Keratinocyte (primary cell): ENCODE measurements around the gene CDH13. TPM values are rescaled to one million over a fixed set of nuclear protein-coding genes. Genes with fewer than 3 reads are reported as not detected.

Experiments
- DNase-seq: peaks from one replicate; pipeline ENCODE4 v3.0.0-alpha.2; 2011; ENCODE audit warnings: low read depth, missing footprints, low spot score
- FAIRE-seq: peaks from 2 replicates; lab custom pipeline; 2011; peaks lifted over from hg19 to GRCh38; lab: Jason Lieb, UNC
- H2AFZ ChIP-seq: 2 replicates; pipeline ENCODE4 v1.6.0; 2012; ENCODE audit warnings: low read length, control low read depth, inconsistent platforms; ENCODE audit not compliant: control insufficient read depth
- H3K27ac ChIP-seq: 2 replicates; pipeline ENCODE4 v1.5.1; 2011; ENCODE audit warnings: low read length; ENCODE audit not compliant: control insufficient read depth, insufficient read depth
- H3K27me3 ChIP-seq: 3 replicates; pipeline ENCODE4 v1.6.0; 2011; ENCODE audit warnings: low read length; ENCODE audit not compliant: control insufficient read depth, insufficient read depth; ENCODE audit errors: extremely low read depth
- H3K36me3 ChIP-seq, 2 experiments: 2 replicates in 1 of 2; 3 replicates in 1 of 2; pipeline ENCODE4 v1.5.1; 2011; ENCODE audit warnings: low read length in 2 of 2, mild to moderate bottlenecking in 1 of 2; ENCODE audit not compliant: control insufficient read depth in 2 of 2, insufficient read depth in 2 of 2; ENCODE audit errors: extremely low read depth in 1 of 2
- H3K4me1 ChIP-seq: 3 replicates; pipeline ENCODE4 v1.5.1; 2011; ENCODE audit warnings: low read length; ENCODE audit not compliant: control insufficient read depth, insufficient read depth; ENCODE audit errors: extremely low read depth
- H3K4me2 ChIP-seq: 3 replicates; pipeline ENCODE4 v1.6.0; 2011; ENCODE audit warnings: low read depth, low read length; ENCODE audit not compliant: control insufficient read depth, insufficient read depth; ENCODE audit errors: extremely low read depth
- H3K4me3 ChIP-seq, 3 experiments: fragments of 200-600 bp in 1 of 3; sonication (generic) in 1 of 3; 2 replicates in 2 of 3; 3 replicates in 1 of 3; pipeline ENCODE4 v1.5.1; 2011 to 2016; ENCODE audit warnings: low read length in 3 of 3, mild to moderate bottlenecking in 3 of 3, control low read depth in 2 of 3, inconsistent platforms in 1 of 3, low read depth in 1 of 3, mixed read lengths in 1 of 3, mixed run types in 1 of 3, moderate library complexity in 1 of 3; ENCODE audit not compliant: control insufficient read depth in 2 of 3, insufficient read depth in 2 of 3; ENCODE audit errors: extremely low read depth in 1 of 3
- H3K79me2 ChIP-seq: 2 replicates; pipeline ENCODE4 v1.6.0; 2012; ENCODE audit warnings: low read length; ENCODE audit not compliant: control insufficient read depth, insufficient read depth
- H3K9ac ChIP-seq: 3 replicates; pipeline ENCODE4 v1.6.0; 2011; ENCODE audit warnings: low read length; ENCODE audit not compliant: control insufficient read depth, insufficient read depth; ENCODE audit errors: extremely low read depth
- H3K9me1 ChIP-seq: 3 replicates; pipeline ENCODE4 v1.6.0; 2011; ENCODE audit warnings: low read length; ENCODE audit not compliant: control insufficient read depth, insufficient read depth; ENCODE audit errors: extremely low read depth
- H3K9me3 ChIP-seq: 2 replicates; pipeline ENCODE4 v1.5.1; 2012; ENCODE audit warnings: low read depth, low read length; ENCODE audit not compliant: control insufficient read depth
- H4K20me1 ChIP-seq: 3 replicates; pipeline ENCODE4 v1.6.0; 2011; ENCODE audit warnings: low read length; ENCODE audit not compliant: control insufficient read depth, insufficient read depth; ENCODE audit errors: extremely low read depth
- CTCF ChIP-seq, 3 experiments: IDR thresholded peaks in 1 of 3; conservative IDR thresholded peaks in 1 of 3; optimal IDR thresholded peaks in 1 of 3; 2 replicates in 2 of 3; 3 replicates in 1 of 3; pipeline versions ENCODE3 to v1.5.1; 2011; ENCODE audit warnings: low read length in 3 of 3, mild to moderate bottlenecking in 3 of 3, moderate library complexity in 2 of 3, control low read depth in 1 of 3, inconsistent platforms in 1 of 3; ENCODE audit not compliant: insufficient read depth in 2 of 3; ENCODE audit errors: extremely low read depth in 1 of 3
- EZH2 ChIP-seq: IDR thresholded peaks from one replicate; pipeline ENCODE4 v1.6.1; 2012; ENCODE audit warnings: inconsistent platforms, mild to moderate bottlenecking, low read length, moderate library complexity
- dilution Hi-C: fragments of 300-500 bp; cut with MboI; formaldehyde crosslinking; loops from one replicate; pipeline ENCODE4 v1.7.0; 2020; ENCODE audit warnings: low sequenced_read_pairs; ENCODE audit not compliant: extremely low pct_ligation_motif_present
- polyA plus RNA-seq, 5 experiments: library from polyadenylated mRNA; depleted of rRNA in 3 of 5; stranded (reverse) in 3 of 5; stranded (forward) in 1 of 5; unstranded in 1 of 5; fragments of >200 nt; gene quantifications; 1 replicate in 1 of 5; 2 replicates in 3 of 5; 3 replicates in 1 of 5; pipeline versions ENCODE4 v1.2.1 to v1.2.3, GENCODE V29; 2011 to 2012; ENCODE audit warnings: missing spikeins in 2 of 5, low read depth in 1 of 5, low replicate concordance in 1 of 5

The CDH13 gene
- polyA plus RNA-seq, 1 donor (not counting 4 experiments of a cell fraction or from before 2014, with no cell fraction given), result 111 TPM

DNA sequence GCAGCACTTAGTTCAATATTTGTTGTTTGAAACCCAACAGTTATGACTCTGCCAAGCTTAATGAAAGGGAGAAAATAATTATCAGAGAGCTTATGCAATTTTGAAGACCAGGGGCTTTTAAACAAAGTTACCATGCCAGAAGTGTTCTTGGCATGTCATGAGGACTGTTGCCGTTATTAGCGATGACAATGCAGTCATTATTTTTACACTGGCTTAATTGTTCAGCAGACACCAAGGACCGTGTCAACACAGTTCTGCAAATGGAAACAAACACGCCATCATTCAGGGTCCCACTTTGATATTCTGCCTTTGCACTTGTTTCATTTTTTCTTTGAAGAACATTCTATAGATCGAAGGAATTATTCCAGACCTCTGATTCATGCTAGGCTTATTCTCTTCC lies 518.5 kb downstream of the CDH13 start:
- no peaks in the 10 kb centered on the region for H3K9me3 ChIP-seq
- H3K27ac ChIP-seq, result no peak overlapping the region
- DNase-seq (no peak), FAIRE-seq (no peak)
- no peak for TF ChIP-seq CTCF (optimal IDR thresholded peaks at IDR 0.05 in 1 of 3, IDR thresholded peaks at IDR 0.05 in 1 of 3, conservative IDR thresholded peaks at IDR 0.05 in 1 of 3; ENCODE audit: extremely low read depth in 1 of 3, insufficient read depth in 2 of 3, low read length in 3 of 3)
- TF ChIP-seq EZH2, result no peak
- dilution Hi-C loops, result no loop called here
- H3K4me3 ChIP-seq, result no peak overlapping the region
- no peaks in the 10 kb centered on the region for H3K4me1 ChIP-seq
- no peaks in the 10 kb centered on the region for H3K9me1 ChIP-seq
- no peak overlapping the region for H3K9ac ChIP-seq
- H3K36me3 ChIP-seq, result no peaks in the 10 kb centered on the region
- no peaks in the 10 kb centered on the region for H3K79me2 ChIP-seq
- H3K4me2 ChIP-seq, result no peak overlapping the region
- no peaks in the 10 kb centered on the region for H3K27me3 ChIP-seq
- no peak overlapping the region for H2AFZ ChIP-seq
- H4K20me1 ChIP-seq, result no peaks in the 10 kb centered on the region

DNA sequence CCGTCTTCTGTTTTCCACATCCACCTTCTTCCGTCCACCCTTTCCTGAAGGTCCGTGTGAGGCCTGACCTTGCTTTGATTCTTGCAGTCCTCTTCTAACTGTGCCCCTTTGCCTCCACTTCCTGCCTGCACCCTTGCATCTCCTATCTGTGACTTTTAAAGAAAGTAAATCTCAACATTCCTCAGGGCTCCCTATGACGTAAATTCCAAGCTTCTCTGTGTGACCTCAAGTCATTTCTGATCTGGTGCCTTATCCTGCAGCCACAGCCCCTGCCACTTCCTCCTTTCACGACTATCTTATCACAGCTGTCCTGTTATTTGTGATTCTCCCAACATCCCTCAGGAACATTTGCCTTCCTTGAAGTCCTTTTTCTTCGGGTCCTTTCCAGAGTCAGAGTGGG lies 520.5 kb downstream of the CDH13 start:
- Histone ChIP-seq H2AFZ (no peak overlapping the region), H3K4me1 (no peaks in the 10 kb centered on the region), H3K27me3 (no peaks in the 10 kb centered on the region), H4K20me1 (no peaks in the 10 kb centered on the region), H3K9me3 (no peaks in the 10 kb centered on the region), H3K27ac (no peak overlapping the region), H3K4me2 (no peak overlapping the region), H3K4me3 (no peak overlapping the region), H3K79me2 (no peaks in the 10 kb centered on the region), H3K9ac (no peak overlapping the region), H3K9me1 (no peaks in the 10 kb centered on the region), H3K36me3 (no peaks in the 10 kb centered on the region)
- DNase-seq (no peak), FAIRE-seq (no peak)
- no peak for TF ChIP-seq EZH2
- no peak for TF ChIP-seq CTCF (optimal IDR thresholded peaks at IDR 0.05 in 1 of 3, IDR thresholded peaks at IDR 0.05 in 1 of 3, conservative IDR thresholded peaks at IDR 0.05 in 1 of 3; ENCODE audit: extremely low read depth in 1 of 3, insufficient read depth in 2 of 3, low read length in 3 of 3)
- dilution Hi-C loops, result no loop called here
